Tongue (tissue), 3 donors: Measurements from ENCODE around the gene F11R. TPM values are rescaled to one million over a fixed set of nuclear protein-coding genes. Genes with fewer than 3 reads are reported as not detected.
"Not testable (repeated sequence)": the region's sequence is repeated elsewhere in the genome, so short reads cannot be mapped to it uniquely, and the experiment has no call there.

Experiments
- DNase-seq: peaks from one replicate; pipeline ENCODE4 v3.0.0-alpha.2; 2015
- small RNA-seq: library from RNA; depleted of rRNA; stranded (forward); fragments of <200 nt; gene quantifications from one replicate; pipeline ENCODE3, GENCODE V24; 2014; ENCODE audit warnings: low replicate concordance
- total RNA-seq: library from RNA; depleted of rRNA; stranded (reverse); fragments of >200 nt; gene quantifications from one replicate; pipeline ENCODE4 v1.2.3, GENCODE V29; 2014

F11R gene
- total RNA-seq, 1 donor from 2014 or later: 30.0 TPM

- DNase-seq: no peak
Measured at GRCh38 chr1:160971618-160972056, 49.3 kb downstream of the F11R start.

DNA sequence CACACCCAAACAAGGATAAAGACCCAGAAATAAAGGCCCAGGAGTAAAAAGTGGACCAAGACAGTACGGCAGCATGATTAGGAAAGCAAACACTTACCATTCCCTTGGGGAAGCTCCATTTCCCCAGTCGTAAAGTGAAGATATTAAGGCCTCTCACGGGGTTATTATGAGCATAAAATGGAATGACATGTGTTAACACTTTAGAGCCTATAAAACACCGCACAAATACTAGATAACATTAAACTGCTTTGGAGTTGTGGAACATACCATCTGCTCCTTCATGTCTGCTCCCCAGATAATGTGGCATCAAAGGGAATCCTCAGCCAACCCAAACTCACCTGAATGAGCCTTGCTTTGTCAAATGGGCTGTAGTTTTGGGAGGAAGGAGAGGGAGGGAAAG, 57.4 kb downstream of the F11R start:
- no peak for DNase-seq

GRCh38 chr1:160961419-160961818, 59.5 kb downstream of the F11R start:
- DNase-seq: no peak

GRCh38 chr1:160956966-160957365, 64.0 kb downstream of the F11R start:
- DNase-seq: no peak

DNA sequence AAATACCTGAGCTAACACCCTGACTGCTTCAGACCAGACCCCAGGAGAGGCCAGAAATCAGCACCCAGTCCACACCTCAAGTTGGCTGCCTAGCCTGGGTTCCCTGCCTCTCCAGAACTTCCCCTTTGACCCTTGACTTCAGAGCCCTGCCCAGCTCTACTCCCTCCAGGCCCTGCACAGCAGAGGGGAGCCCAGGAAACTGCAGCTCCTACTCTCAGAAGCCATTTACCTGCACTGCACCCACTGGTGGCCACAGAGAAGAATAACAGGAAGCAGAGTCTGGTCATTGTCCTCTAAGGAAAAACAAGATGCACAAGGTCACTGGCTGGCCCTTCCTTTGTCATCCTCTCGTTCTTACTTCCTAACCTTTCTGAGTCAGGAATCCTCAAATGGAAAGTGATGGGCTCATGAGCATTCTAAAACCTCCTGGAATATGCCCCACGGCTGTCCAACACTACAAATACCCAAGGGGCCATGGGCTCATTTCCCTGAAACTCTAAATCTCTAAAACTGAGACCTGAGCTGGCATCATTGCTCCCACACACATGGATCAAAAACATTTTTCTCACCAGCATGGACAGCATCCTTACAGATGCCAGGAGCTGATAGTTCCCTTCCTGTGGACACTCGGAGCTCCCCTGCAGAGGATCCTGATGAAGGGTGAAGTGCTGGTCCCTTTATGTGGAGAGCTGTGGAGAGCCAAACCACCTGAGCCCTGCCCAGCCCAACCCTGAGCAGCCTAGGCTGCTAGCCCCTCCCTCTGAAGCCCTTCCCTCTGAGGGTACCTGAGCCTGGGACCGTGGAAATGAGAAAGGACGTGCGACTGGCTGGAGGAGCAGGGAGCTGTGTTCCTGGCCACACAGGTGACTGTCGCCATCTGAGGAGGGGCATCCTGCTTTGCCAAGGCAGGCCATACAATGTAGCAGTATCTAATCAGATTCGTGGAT, 66.5 kb downstream of the F11R start, which contains the start of gene ITLN2:
Gene ITLN2 (minus strand): TSS at position 652 of the 947 bp plus-strand sequence. CDS start 68 bp downstream, at position 584.
- DNase-seq: peak; percentile 32

DNA sequence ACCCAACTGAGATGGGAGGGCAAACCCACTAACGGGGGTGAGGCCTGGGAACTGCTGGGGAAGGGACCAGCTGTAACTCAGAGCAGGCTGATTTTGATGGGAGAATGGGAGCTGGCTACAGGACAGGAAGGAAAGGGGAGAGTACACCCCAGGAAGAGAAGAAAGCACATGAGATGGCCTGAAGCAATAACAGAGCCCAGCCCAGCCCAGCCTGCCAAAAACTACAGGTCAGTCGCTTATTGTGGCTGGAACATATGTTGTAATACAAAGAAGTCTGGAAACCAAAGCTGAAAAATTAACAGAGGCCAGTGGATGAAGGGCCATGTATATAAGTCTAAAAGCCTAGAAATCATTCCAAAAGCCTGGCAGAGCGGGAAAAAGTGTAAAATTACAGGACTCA, 67.9 kb downstream of the F11R start:
- DNase-seq: no peak

GRCh38 chr1:160952129-160952510, 68.8 kb downstream of the F11R start:
- DNase-seq: no peak

- peak; percentile 67 for DNase-seq
Measured at GRCh38 chr1:160951443-160952128, 69.4 kb downstream of the F11R start.

DNA sequence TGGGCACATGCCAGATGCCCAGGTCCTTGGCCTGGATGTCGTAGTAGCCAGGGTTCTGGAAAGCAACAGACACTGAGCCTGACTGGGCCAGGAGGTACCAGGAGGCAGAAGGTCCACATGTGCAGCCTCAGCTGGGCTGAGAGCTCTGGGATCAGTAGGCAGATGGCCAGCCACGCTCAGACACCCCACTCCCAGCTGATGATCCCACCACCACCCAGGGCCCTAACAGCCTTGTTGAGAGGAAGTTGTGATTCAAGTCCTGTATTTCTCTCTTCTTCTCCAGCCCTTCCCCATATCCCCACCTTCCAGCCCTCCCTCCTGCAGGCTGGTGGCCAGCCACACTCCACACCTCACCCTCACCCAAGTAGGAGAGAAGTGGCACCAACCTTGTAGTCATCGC, 70.3 kb downstream of the F11R start:
- DNase-seq: no peak

GRCh38 chr1:160949881-160950280, 71.1 kb downstream of the F11R start:
- DNase-seq: no peak

DNA sequence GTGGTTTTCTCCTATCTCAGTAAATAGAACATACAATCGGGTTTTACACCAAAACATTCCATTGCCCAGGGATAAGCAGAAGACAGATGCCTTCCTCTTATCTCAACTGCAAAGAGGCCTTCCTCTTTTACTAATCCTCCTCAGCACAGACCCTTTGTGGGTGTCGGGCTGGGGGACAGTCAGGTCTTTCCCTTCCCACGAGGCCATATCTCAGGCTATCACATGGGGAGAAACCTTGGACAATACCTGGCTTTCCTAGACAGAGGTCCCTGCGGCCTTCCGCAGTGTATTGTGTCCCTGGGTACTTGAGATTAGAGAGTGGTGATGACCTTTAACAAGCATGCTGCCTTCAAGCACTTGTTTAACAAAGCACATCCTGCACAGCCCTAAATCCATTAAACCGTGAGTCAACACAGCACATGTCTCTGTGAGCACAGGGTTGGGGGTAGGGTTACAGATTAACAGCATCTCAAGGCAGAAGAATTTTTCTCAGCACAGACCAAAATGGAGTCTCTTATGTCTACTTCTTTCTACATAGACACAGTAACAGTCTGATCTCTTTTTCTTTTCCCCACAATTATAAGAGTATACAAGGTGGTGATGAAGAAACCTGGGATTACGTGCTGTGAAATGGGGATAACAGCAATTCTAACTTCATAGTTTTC, 71.6 kb downstream of the F11R start:
- not testable (repeated sequence) for DNase-seq

- DNase-seq: not testable (repeated sequence)
Measured at GRCh38 chr1:160947174-160947759, 73.7 kb downstream of the F11R start.

DNA sequence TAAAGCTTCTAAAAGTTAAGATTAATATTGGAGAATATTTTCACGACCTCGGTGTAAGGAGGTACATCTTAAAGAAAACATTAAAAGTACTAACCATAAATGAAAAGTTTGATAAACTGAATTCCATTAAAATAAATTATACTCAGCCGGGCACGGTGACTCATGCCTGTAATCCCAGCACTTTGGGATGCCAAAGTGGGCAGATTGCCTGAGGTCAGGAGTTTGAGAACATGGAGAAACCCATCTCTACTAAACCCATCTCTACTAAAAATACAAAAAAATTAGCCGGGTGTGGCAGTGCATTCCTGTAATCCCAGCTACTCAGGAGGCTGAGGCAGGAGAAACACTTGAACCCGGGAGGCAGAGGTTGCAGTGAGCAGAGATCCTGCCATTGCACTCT, 75.1 kb downstream of the F11R start:
- not testable (repeated sequence) for DNase-seq

Small RNA genes lying within 50 kb of the gene (small RNA-seq; reads per million reads assigned to genes)
- gene AL591806.2: not detected

Other genes with a start within 250 kb of the F11R start
- gene LY9, start 225.0 kb downstream of the F11R start, total RNA-seq: 0.62 TPM
- gene CD244, start 158.3 kb downstream of the F11R start, total RNA-seq: not detected
- 0.62 TPM for gene ITLN1, start 136.0 kb downstream of the F11R start, total RNA-seq
- gene ITLN2, start 66.3 kb downstream of the F11R start, total RNA-seq: not detected
- gene TSTD1, start 17.8 kb upstream of the F11R start, total RNA-seq: 53.9 TPM
- gene USF1, start 24.8 kb upstream of the F11R start, total RNA-seq: 50.4 TPM
- 3.0 TPM for gene ARHGAP30, start 48.7 kb upstream of the F11R start, total RNA-seq
- 18.0 TPM for gene NECTIN4, start 68.4 kb upstream of the F11R start, total RNA-seq
- gene KLHDC9, start 77.2 kb upstream of the F11R start, total RNA-seq: 3.3 TPM
- gene PFDN2, start 96.9 kb upstream of the F11R start, total RNA-seq: 24.5 TPM
- gene NIT1, start 97.0 kb upstream of the F11R start, total RNA-seq: 19.3 TPM
- gene DEDD, start 111.5 kb upstream of the F11R start, total RNA-seq: 37.6 TPM
- 109 TPM for gene UFC1, start 132.8 kb upstream of the F11R start, total RNA-seq
- 16.5 TPM for gene USP21, start 138.3 kb upstream of the F11R start, total RNA-seq
- 15.2 TPM for gene PPOX, start 145.3 kb upstream of the F11R start, total RNA-seq
- gene B4GALT3, start 156.4 kb upstream of the F11R start, total RNA-seq: 9.3 TPM
- gene ADAMTS4, start 177.9 kb upstream of the F11R start, total RNA-seq: 18.9 TPM
- gene NDUFS2, start 181.2 kb upstream of the F11R start, total RNA-seq: 174 TPM
- gene FCER1G, start 194.1 kb upstream of the F11R start, total RNA-seq: 4.4 TPM
- not detected for gene APOA2, start 202.5 kb upstream of the F11R start, total RNA-seq
- gene TOMM40L, start 204.9 kb upstream of the F11R start, total RNA-seq: 11.3 TPM
- gene NR1I3, start 217.1 kb upstream of the F11R start, total RNA-seq: not detected
- 4.9 TPM for gene PCP4L1, start 237.6 kb upstream of the F11R start, total RNA-seq